Fibroblast of lung (primary cell): Measurements from ENCODE around the gene TSHR. TPM values are rescaled to one million over a fixed set of nuclear protein-coding genes. Genes with fewer than 3 reads are reported as not detected.

Experiments
- polyA plus RNA-seq, 2 donors: library from polyadenylated mRNA; depleted of rRNA in 1 of 2; stranded (reverse) in 1 of 2; unstranded in 1 of 2; fragments of >200 nt; gene quantifications; 2 replicates each; pipeline ENCODE4 v1.2.1, GENCODE V29; 2011 to 2012; ENCODE audit warnings: missing spikeins in 1 of 2
- total RNA-seq: library from RNA; depleted of rRNA; stranded (reverse); fragments of >200 nt; gene quantifications from 2 replicates; pipeline ENCODE4 v1.2.1, GENCODE V29; 2014

TSHR gene
- total and polyA plus RNA-seq, 2 donors (not counting 1 experiment from before 2014, with no cell fraction given) = not detected

Other genes with a start within 250 kb of the TSHR start
- 6.7 and 7.8 TPM in 2 replicates for gene CEP128, start 13.9 kb upstream of the TSHR start, total RNA-seq
- 1.3 and 2.9 TPM in 2 replicates for gene CEP128, start 13.9 kb upstream of the TSHR start, polyA plus RNA-seq